ENCODE measurements around the gene BMERB1. TPM values are rescaled to one million over a fixed set of nuclear protein-coding genes. Genes with fewer than 3 reads are reported as not detected.
"Not testable (repeated sequence)": the region's sequence is repeated elsewhere in the genome, so short reads cannot be mapped to it uniquely, and the experiment has no call there.

Gene BMERB1
- total RNA-seq, 4 donors from 2014 or later: 75.6 to 103 (median 92.9) TPM

GRCh38 chr16:15571557-15571956, 137.2 kb downstream of the BMERB1 start:
- WGBS: 88% methylated on average over 6 of the region's 6 CpGs
- Histone ChIP-seq H3K27ac (replicated peaks in 1 of 4) (no peak overlapping the region), H3K9me3 (no peaks in the 10 kb centered on the region), H3K4me1 (peaks cover 0 to 22% (median 7%) of the 10 kb centered on the region in 4 donors), H3K36me3 (peaks cover 0 to 27% (median 9%) of the 10 kb centered on the region in 4 donors), H3K27me3 (no peaks in the 10 kb centered on the region), H3K4me3 (no peak overlapping the region)
- TF ChIP-seq, protein P1, sequence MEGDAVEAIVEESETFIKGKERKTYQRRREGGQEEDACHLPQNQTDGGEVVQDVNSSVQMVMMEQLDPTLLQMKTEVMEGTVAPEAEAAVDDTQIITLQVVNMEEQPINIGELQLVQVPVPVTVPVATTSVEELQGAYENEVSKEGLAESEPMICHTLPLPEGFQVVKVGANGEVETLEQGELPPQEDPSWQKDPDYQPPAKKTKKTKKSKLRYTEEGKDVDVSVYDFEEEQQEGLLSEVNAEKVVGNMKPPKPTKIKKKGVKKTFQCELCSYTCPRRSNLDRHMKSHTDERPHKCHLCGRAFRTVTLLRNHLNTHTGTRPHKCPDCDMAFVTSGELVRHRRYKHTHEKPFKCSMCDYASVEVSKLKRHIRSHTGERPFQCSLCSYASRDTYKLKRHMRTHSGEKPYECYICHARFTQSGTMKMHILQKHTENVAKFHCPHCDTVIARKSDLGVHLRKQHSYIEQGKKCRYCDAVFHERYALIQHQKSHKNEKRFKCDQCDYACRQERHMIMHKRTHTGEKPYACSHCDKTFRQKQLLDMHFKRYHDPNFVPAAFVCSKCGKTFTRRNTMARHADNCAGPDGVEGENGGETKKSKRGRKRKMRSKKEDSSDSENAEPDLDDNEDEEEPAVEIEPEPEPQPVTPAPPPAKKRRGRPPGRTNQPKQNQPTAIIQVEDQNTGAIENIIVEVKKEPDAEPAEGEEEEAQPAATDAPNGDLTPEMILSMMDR (IDR thresholded peaks at IDR 0.05): no peak
- TF ChIP-seq EP300 (IDR thresholded peaks at IDR 0.05): no peak
- intact Hi-C loops (cut with DNase I): no loop called here
- no peak for DNase-seq (ENCODE audit: extremely low spot score)

GRCh38 chr16:15572329-15573001, 138.1 kb downstream of the BMERB1 start:
- intact Hi-C loops (cut with DNase I): no loop called here
- H3K27ac ChIP-seq (replicated peaks in 1 of 4): no peak overlapping the region
- no peak for DNase-seq (ENCODE audit: extremely low spot score)
- H3K4me1 ChIP-seq: peaks cover 0 to 27% (median 10%) of the 10 kb centered on the region in 4 donors
- WGBS: 55% methylated on average over 9 of the region's 9 CpGs
- TF ChIP-seq, protein P1 (IDR thresholded peaks at IDR 0.05): no peak
- TF ChIP-seq EP300 (IDR thresholded peaks at IDR 0.05): no peak
- no peak for TF ChIP-seq POLR2A (IDR thresholded peaks at IDR 0.05; ENCODE audit: low read depth)
- no peak for TF ChIP-seq POLR2AphosphoS5 (IDR thresholded peaks at IDR 0.05)
- H3K9me3 ChIP-seq: no peaks in the 10 kb centered on the region
- H3K36me3 ChIP-seq: peaks cover 0 to 27% (median 9%) of the 10 kb centered on the region in 4 donors
- H3K27me3 ChIP-seq: no peaks in the 10 kb centered on the region
- H3K4me3 ChIP-seq: no peak overlapping the region

DNA sequence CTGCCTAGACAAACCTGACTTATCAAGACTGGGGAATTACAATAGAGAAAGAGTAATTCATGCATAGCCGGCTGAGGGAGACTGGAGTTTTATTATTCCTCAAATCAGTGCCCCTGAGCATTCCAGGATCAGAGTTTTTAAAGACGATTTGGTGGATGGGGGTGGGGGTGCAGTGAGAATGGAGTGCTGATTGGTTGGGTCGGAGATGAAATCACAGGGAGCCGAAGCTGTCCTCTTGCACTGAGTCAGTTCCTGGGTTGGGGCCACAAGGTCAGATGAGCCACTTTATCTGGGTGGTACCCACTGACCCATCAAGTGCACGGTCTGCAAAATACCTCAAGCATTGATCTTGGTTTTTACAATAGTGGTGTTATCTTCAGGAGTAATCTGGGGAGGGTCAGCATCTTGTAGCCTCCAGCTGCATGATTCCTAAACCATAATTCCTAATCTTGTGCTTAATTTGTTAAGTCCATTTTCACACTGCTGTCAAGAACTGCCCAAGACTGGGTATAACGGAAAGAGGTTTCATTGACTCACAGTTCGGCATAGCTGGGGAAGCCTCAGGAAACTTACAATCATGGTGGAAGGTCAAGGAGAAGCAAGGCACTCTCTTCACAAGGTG, 139.0 kb downstream of the BMERB1 start:
- Histone ChIP-seq H3K9me3 (no peaks in the 10 kb centered on the region), H3K36me3 (peaks cover 0 to 22% (median 8%) of the 10 kb centered on the region in 4 donors), H3K4me1 (peaks cover 0 to 27% (median 11%) of the 10 kb centered on the region in 4 donors), H3K27ac (replicated peaks in 1 of 4) (no peak overlapping the region), H3K27me3 (no peaks in the 10 kb centered on the region), H3K4me3 (no peak overlapping the region)
- DNase-seq (ENCODE audit: extremely low spot score): no peak
- intact Hi-C loops (cut with DNase I): no loop called here
- TF ChIP-seq, protein P1 (IDR thresholded peaks at IDR 0.05): no peak
- TF ChIP-seq POLR2AphosphoS5 (IDR thresholded peaks at IDR 0.05): no peak
- TF ChIP-seq EP300 (IDR thresholded peaks at IDR 0.05): no peak
- no peak for TF ChIP-seq POLR2A (IDR thresholded peaks at IDR 0.05; ENCODE audit: low read depth)
- 80% methylated on average over 6 of the region's 7 CpGs for WGBS

GRCh38 chr16:15573896-15574613, 139.7 kb downstream of the BMERB1 start:
- Histone ChIP-seq H3K4me1 (peaks cover 0 to 27% (median 11%) of the 10 kb centered on the region in 4 donors), H3K36me3 (peaks cover 0 to 17% (median 5%) of the 10 kb centered on the region in 4 donors)
- H3K4me3 ChIP-seq; DNase-seq (ENCODE audit: extremely low spot score); intact Hi-C loops (cut with DNase I); H3K27ac ChIP-seq (replicated peaks in 1 of 4); H3K9me3 ChIP-seq; H3K27me3 ChIP-seq: not testable (repeated sequence)
- WGBS: 95% methylated on average over 11 of the region's 11 CpGs

GRCh38 chr16:15574614-15574948, 140.2 kb downstream of the BMERB1 start:
- 99% methylated on average over 10 of the region's 10 CpGs for WGBS
- Histone ChIP-seq H3K27me3 (no peaks in the 10 kb centered on the region), H3K4me1 (peaks cover 0 to 27% (median 11%) of the 10 kb centered on the region in 4 donors), H3K9me3 (no peaks in the 10 kb centered on the region), H3K27ac (replicated peaks in 1 of 4) (no peak overlapping the region), H3K36me3 (peaks cover 0 to 12% (median 2%) of the 10 kb centered on the region in 4 donors), H3K4me3 (no peak overlapping the region)
- no peak for DNase-seq (ENCODE audit: extremely low spot score)
- TF ChIP-seq POLR2AphosphoS5 (IDR thresholded peaks at IDR 0.05) (no peak), POLR2A (IDR thresholded peaks at IDR 0.05; ENCODE audit: low read depth) (no peak), EP300 (IDR thresholded peaks at IDR 0.05) (no peak)
- TF ChIP-seq, protein P1 (IDR thresholded peaks at IDR 0.05): no peak
- intact Hi-C loops (cut with DNase I): no loop called here
